ENCODE data around the gene APOE. TPM values are rescaled to one million over a fixed set of nuclear protein-coding genes. Genes with fewer than 3 reads are reported as not detected.

APOE gene
- total and polyA plus RNA-seq, 2 of the 8 experiments (the other 6 are each of a cell fraction or from before 2014, with no cell fraction given): 629 to 1,258 TPM

DNA sequence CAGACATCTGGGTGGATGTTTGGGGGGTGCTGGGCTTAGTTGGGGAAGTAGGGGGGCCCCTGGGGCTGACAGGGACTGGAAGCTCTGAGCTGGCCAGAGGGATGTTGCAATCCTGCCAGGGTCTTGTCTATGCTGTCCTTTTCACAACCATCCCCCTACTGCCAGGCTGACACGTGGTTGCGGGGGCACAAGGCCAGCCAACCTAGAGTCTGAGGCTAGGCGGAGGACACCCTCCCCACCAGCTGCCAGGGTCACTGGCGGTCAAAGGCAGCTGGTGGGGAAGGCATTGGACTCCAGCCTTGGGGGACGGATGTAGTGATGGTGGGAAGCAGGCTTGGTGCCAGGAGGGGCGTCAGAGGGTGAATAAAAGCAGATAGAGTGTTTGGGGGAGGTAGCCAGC lies 7.3 kb downstream of the APOE start:
- no peak for FAIRE-seq
- POLR2A ChIA-PET (ENCODE audit: partially characterized antibody): interaction anchor here (0.6 to 4.9 kb wide), 6 partner anchors 8 to 91 kb away, joined by 3 to 50 read pairs (median 4); partner anchors contain the start of genes APOE and TOMM40
- CTCF ChIA-PET (ENCODE audit: partially characterized antibody): interaction anchor here (0.9 to 15.2 kb wide), 4 partner anchors 9 to 76 kb away, joined by 3 to 201 read pairs (median 10); partner anchors contain the start of gene CLPTM1
- Histone ChIP-seq H3K9me3 (ENCODE audit: insufficient read depth in 2 of 2, low read depth in 1 of 2, low read length in 1 of 2) (no peaks in the 10 kb centered on the region), H3K79me1 (ENCODE audit: low read depth, low read length) (no peaks in the 10 kb centered on the region; the same call in 1 of the 2 replicates), H3K9ac (replicated peaks in 1 of 4; ENCODE audit: extremely low read depth in 1 of 4, low read depth in 3 of 4, low read length in 3 of 4) (no peak overlapping the region), H2BK5ac (ENCODE audit: low read depth, low read length) (peak overlapping the region; percentile 66; the same call in 1 of the 2 replicates), H2AK5ac (ENCODE audit: low read depth, low read length) (peak overlapping the region; percentile 82; the same call in 1 of the 2 replicates), H3K4me1 (replicated peaks in 1 of 4; ENCODE audit: control insufficient read depth in 3 of 4, insufficient read depth in 4 of 4, low read length in 3 of 4) (peaks cover 4 to 17% (median 6%) of the 10 kb centered on the region in 4 experiments), H3K36me3 (ENCODE audit: control insufficient read depth in 2 of 4, insufficient read depth in 4 of 4, low read length in 3 of 4) (peaks cover 4 to 14% (median 10%) of the 10 kb centered on the region in 4 experiments; a peak in 7 of 8 replicates), H2BK15ac (ENCODE audit: low read length) (no peak overlapping the region), H3K14ac (ENCODE audit: insufficient read length) (no peak overlapping the region), H3K27ac (ENCODE audit: low read depth, low read length) (no peak overlapping the region), H2BK12ac (ENCODE audit: low read depth, low read length) (peak overlapping the region; percentile 9; the same call in 1 of the 2 replicates), H4K91ac (replicated peaks; ENCODE audit: insufficient read length, low read length) (no peak overlapping the region), H4K8ac (ENCODE audit: extremely low read depth, insufficient read depth, low read length) (no peak overlapping the region), H3K18ac (ENCODE audit: extremely low read depth, low read length) (no peak overlapping the region), H2BK20ac (ENCODE audit: low read length) (0 out of 2 replicates have a peak overlapping the region, but pooled peaks have one; percentile 32), H2AFZ (ENCODE audit: low read length) (no peak overlapping the region), H3K4ac (replicated peaks; ENCODE audit: insufficient read length, low read depth, low read length) (no peak overlapping the region), H4K5ac (ENCODE audit: insufficient read length, low read depth, low read length) (no peak overlapping the region), H3K23me2 (ENCODE audit: low read depth, low read length) (no peaks in the 10 kb centered on the region; the same call in 1 of the 2 replicates), H3K4me2 (ENCODE audit: insufficient read depth in 1 of 2, low read depth in 2 of 2, low read length in 2 of 2) (no peak overlapping the region), H2BK120ac (replicated peaks; ENCODE audit: low read depth, low read length) (no peak overlapping the region), H4K20me1 (replicated peaks in 1 of 2; ENCODE audit: control insufficient read depth in 1 of 2, insufficient read depth in 2 of 2, low read length in 2 of 2) (peaks cover 0 to 7% of the 10 kb centered on the region in 2 experiments), H3K56ac (replicated peaks; ENCODE audit: insufficient read length, low read depth, low read length) (no peak overlapping the region), H3K4me3 (ENCODE audit: extremely low read depth in 1 of 4, insufficient read depth in 2 of 4, low read depth in 3 of 4, low read length in 4 of 4) (no peak overlapping the region), H3K23ac (ENCODE audit: insufficient read length) (no peak overlapping the region), H3K79me2 (ENCODE audit: control insufficient read depth in 1 of 2, insufficient read depth in 2 of 2, low read length in 2 of 2) (peaks cover 0 to 1% of the 10 kb centered on the region in 2 experiments; a peak in 1 of 4 replicates), H3K27me3 (replicated peaks in 1 of 4; ENCODE audit: control insufficient read depth in 3 of 4, extremely low read depth in 1 of 4, insufficient read depth in 3 of 4, low read length in 3 of 4) (no peaks in the 10 kb centered on the region)
- TF ChIP-seq RAD21 (IDR thresholded peaks at IDR 0.05 in 1 of 2, conservative IDR thresholded peaks at IDR 0.05 in 1 of 2; ENCODE audit: low read depth in 2 of 2, low read length in 2 of 2): no peak
- TF ChIP-seq RXRA (IDR thresholded peaks at IDR 0.05; ENCODE audit: insufficient read depth, low read depth, low read length): no peak
- TF ChIP-seq TEAD4 (IDR thresholded peaks at IDR 0.05; ENCODE audit: low read depth, low read length): no peak
- no peak for TF ChIP-seq HDAC2 (IDR thresholded peaks at IDR 0.05; ENCODE audit: borderline replicate concordance in 1 of 2, low read depth in 2 of 2, low read length in 2 of 2)
- TF ChIP-seq TAF7 (optimal IDR thresholded peaks at IDR 0.05; ENCODE audit: borderline replicate concordance, low read depth, low read length): no peak
- no peak for TF ChIP-seq CBX5 (IDR thresholded peaks at IDR 0.05; ENCODE audit: low read depth, low read length)
- TF ChIP-seq CHD2 (IDR thresholded peaks at IDR 0.05; ENCODE audit: low read length): no peak
- TF ChIP-seq BRCA1 (IDR thresholded peaks at IDR 0.05; ENCODE audit: low read depth, low read length): no peak
- no peak for TF ChIP-seq MAFK (IDR thresholded peaks at IDR 0.05; ENCODE audit: low read depth, low read length)
- TF ChIP-seq SP1 (IDR thresholded peaks at IDR 0.05; ENCODE audit: low read depth, low read length): no peak
- no peak for TF ChIP-seq FOSL1 (IDR thresholded peaks at IDR 0.05; ENCODE audit: insufficient read depth, low read depth, low read length)
- TF ChIP-seq CHD1 (IDR thresholded peaks at IDR 0.05; ENCODE audit: low read depth, low read length): no peak
- no peak for DNase-seq (ENCODE audit: low read depth in 1 of 2, low spot score in 2 of 2)
- WGBS, 2 experiments (ENCODE audit: extremely low coverage in 1 of 2, insufficient coverage in 1 of 2, insufficient read length in 1 of 2, insufficient replicate concordance in 2 of 2, low coverage in 1 of 2, low lambda C conversion rate in 2 of 2, missing lambda C conversion rate in 1 of 2): 73% methylated on average over 6 of the region's 6 CpGs; no CpG with 5 or more reads in 1 of the 2 experiments

Measured in H1 (cell line).